Measurements from ENCODE around the gene CMPK1. TPM values are rescaled to one million over a fixed set of nuclear protein-coding genes. Genes with fewer than 3 reads are reported as not detected.

The CMPK1 gene
- total and polyA plus RNA-seq, 8 donors: 25.7 to 174 (median 98.0) TPM

- no peak overlapping the region for H3K4me3 ChIP-seq
- peaks cover 0 to 53% (median 3%) of the 10 kb centered on the region in 3 donors for H3K27me3 ChIP-seq
- no peak for DNase-seq
- H3K27ac ChIP-seq: no peak overlapping the region
- WGBS, 5 donors: 92 to 96% (median 93%) methylated on average over 5 of the region's 5 CpGs
- TF ChIP-seq EP300 (IDR thresholded peaks at IDR 0.05) (no peak), POLR2A (IDR thresholded peaks at IDR 0.05) (no peak), POLR2AphosphoS5 (IDR thresholded peaks at IDR 0.05) (no peak), CTCF (IDR thresholded peaks at IDR 0.05) (no peak)
- no peaks in the 10 kb centered on the region for H3K36me3 ChIP-seq
- H3K4me1 ChIP-seq: peaks cover 0 to 9% (median 6%) of the 10 kb centered on the region in 4 donors
- H3K9me3 ChIP-seq: no peaks in the 10 kb centered on the region
- intact Hi-C loops (cut with DNase I; ENCODE audit: low total_unique reads): no loop called here
Measured at GRCh38 chr1:47406966-47407365, 73.4 kb downstream of the CMPK1 start.

- Histone ChIP-seq H3K27ac (no peak overlapping the region), H3K36me3 (no peaks in the 10 kb centered on the region), H3K9me3 (no peaks in the 10 kb centered on the region), H3K4me1 (peaks cover 0 to 3% (median 1%) of the 10 kb centered on the region in 4 donors), H3K27me3 (peaks cover 0 to 53% (median 3%) of the 10 kb centered on the region in 3 donors), H3K4me3 (no peak overlapping the region)
- no peak for DNase-seq
- TF ChIP-seq CTCF (IDR thresholded peaks at IDR 0.05) (no peak), POLR2A (IDR thresholded peaks at IDR 0.05) (no peak), EP300 (IDR thresholded peaks at IDR 0.05) (no peak), POLR2AphosphoS5 (IDR thresholded peaks at IDR 0.05) (no peak)
- WGBS, 5 donors: 75 to 87% (median 84%) methylated on average over 3 of the region's 3 CpGs
- intact Hi-C loops (cut with DNase I; ENCODE audit: low total_unique reads): no loop called here
Measured at GRCh38 chr1:47407481-47407880, 73.9 kb downstream of the CMPK1 start.

GRCh38 chr1:47409311-47410067 lies 75.9 kb downstream of the CMPK1 start:
- TF ChIP-seq CTCF (IDR thresholded peaks at IDR 0.05) (no peak), POLR2AphosphoS5 (IDR thresholded peaks at IDR 0.05) (no peak), POLR2A (IDR thresholded peaks at IDR 0.05) (no peak), EP300 (IDR thresholded peaks at IDR 0.05) (no peak)
- Histone ChIP-seq H3K4me1 (no peaks in the 10 kb centered on the region), H3K4me3 (no peak overlapping the region), H3K9me3 (no peaks in the 10 kb centered on the region), H3K27ac (no peak overlapping the region), H3K36me3 (no peaks in the 10 kb centered on the region), H3K27me3 (peaks cover 0 to 56% (median 11%) of the 10 kb centered on the region in 3 donors)
- intact Hi-C loops (cut with DNase I; ENCODE audit: low total_unique reads): no loop called here
- peak in 1 of 2 donors; percentile 45 for DNase-seq
- WGBS, 5 donors: 71 to 81% (median 77%) methylated on average over 10 to 12 of the region's 12 CpGs

GRCh38 chr1:47410068-47410455 lies 76.5 kb downstream of the CMPK1 start:
- H3K36me3 ChIP-seq: no peaks in the 10 kb centered on the region
- H3K4me3 ChIP-seq: no peak overlapping the region
- TF ChIP-seq EP300 (IDR thresholded peaks at IDR 0.05) (no peak), CTCF (IDR thresholded peaks at IDR 0.05) (no peak), POLR2A (IDR thresholded peaks at IDR 0.05) (no peak)
- intact Hi-C loops (cut with DNase I; ENCODE audit: low total_unique reads): no loop called here
- DNase-seq: no peak
- WGBS, 5 donors: 20 to 58% (median 46%) methylated on average over 3 of the region's 3 CpGs
- no peaks in the 10 kb centered on the region for H3K4me1 ChIP-seq
- H3K27me3 ChIP-seq: peaks cover 0 to 59% (median 16%) of the 10 kb centered on the region in 3 donors
- no peak overlapping the region for H3K27ac ChIP-seq
- no peaks in the 10 kb centered on the region for H3K9me3 ChIP-seq
